NOMO-1 treated with DMSO at 0.1 percent for 48 hours (cell line): Measurements from ENCODE around the gene COL6A3.
A peak's percentile ranks its signal among the peaks of the same experiment; 100 is the strongest.
"Not testable (repeated sequence)": the region's sequence is repeated elsewhere in the genome, so short reads cannot be mapped to it uniquely, and the experiment has no call there.

Source experiments
- DNase-seq: peaks from one replicate; lab custom pipeline; 2025; ENCODE audit not compliant: unreplicated experiment; lab: John Stamatoyannopoulos, UW

Gene COL6A3

DNA sequence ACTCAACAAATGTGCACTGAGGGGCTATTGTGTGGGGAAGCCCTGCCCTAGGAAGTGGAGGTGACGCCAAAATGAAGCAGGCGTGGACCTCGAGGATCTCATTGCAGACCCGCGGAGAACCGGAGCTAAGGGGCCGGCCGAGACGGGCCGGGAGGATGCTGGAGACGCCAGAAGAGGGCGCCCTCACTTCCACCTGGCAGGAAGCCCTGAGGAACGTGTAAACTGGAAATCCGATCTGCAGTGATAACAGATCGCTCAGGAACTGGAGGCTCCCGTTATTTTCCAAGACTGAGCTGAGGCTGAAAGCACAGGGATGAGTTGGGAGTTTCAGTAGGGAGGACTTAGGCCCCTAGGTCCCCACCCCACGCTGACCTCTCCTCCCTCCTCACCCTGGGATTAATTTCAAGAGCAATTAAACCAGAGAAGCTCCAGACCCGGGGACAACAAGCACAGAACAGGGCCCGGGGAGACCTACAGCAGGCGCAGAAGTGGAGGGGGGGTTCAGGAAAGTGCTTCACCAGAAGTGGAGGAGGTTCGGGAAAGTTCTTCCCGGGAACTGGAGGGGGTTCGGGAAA lies 7.7 kb upstream of the COL6A3 start:
- DNase-seq, result peak; percentile 45

GRCh38 chr2:237418300-237418699 lies 4.3 kb upstream of the COL6A3 start:
- DNase-seq, result no peak

- DNase-seq, result no peak
These were observed 782 bp downstream of the COL6A3 start for GRCh38 chr2:237412988-237413776.

GRCh38 chr2:237412646-237412987 lies 1.3 kb downstream of the COL6A3 start:
- DNase-seq, result no peak

- DNase-seq, result no peak
These were observed 2.1 kb downstream of the COL6A3 start for GRCh38 chr2:237411683-237412423.

DNA sequence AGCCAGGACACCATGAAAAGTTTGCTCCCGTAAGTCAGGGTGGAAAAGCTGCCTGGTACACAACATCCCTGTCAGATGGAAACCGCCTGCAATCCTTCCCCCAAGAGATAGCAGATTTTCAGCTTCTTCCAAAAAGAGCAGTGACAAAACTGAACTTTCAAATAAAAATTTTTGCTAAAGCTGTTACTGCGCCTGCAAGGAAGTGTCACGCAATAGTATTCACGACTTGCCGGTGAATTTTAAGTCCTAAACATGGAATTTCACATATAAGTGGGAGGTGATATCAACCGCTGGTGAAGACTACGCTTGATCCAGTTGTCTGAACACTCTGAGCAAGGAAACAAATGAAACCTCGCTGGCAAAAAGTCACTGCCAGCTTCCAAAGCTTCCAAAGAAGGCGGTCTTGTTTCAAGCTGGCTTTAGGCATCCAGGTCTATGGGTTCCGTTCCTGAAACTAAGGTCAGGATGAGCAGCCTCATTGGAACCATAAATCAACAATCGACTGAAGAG lies 2.8 kb downstream of the COL6A3 start:
- no peak for DNase-seq

DNA sequence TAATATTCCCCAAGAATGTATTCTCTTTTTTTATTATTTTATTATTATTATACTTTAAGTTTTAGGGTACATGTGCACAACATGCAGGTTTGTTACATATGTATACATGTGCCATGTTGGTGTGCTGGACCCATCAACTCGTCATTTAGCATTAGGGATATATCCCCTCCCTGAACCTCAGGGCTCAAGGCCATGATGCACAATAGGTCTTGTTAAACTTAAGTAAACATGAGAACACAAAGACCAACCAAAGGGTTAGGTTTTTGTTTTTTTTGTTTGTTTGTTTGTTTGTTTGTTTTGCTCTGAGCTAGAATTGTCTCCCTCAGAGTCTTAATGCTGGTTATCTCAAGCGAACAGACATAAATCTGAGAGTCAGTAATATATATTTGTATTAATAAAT lies 4.7 kb downstream of the COL6A3 start:
- DNase-seq, result not testable (repeated sequence)

- DNase-seq, result no peak
These were observed 5.5 kb downstream of the COL6A3 start for GRCh38 chr2:237408335-237409000.

- DNase-seq, result no peak
These were observed 6.3 kb downstream of the COL6A3 start for GRCh38 chr2:237407700-237408099.

- DNase-seq, result no peak
These were observed 7.5 kb downstream of the COL6A3 start for GRCh38 chr2:237406371-237406895.

- no peak for DNase-seq
These were observed 8.4 kb downstream of the COL6A3 start for GRCh38 chr2:237405605-237406004.

DNA sequence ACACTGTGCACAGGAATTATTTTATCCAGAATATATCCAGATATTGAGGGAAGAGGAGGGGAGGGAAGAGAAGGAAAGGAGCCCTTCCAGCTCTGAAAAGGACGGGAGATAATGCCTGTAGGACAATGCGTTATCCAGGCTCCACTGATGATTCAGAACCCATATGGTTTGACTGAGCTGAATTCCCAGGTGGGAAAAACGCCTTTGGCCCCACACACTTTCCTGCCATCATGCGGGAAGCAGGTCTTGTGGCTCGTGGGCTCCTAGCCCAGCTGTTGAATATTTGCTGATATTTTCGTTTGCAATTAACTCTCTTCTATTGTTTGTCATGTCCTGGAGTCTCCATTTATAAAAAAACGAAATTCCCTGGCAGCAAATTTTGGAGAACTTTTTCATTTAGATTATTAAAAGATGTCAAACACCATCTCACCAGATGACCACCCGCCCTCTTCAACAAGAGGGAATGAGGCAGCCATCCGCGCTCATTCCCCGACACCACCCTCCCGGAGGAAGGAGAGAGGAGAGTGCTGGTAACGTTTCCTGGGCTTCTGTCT lies 8.9 kb downstream of the COL6A3 start:
- DNase-seq, result no peak

DNA sequence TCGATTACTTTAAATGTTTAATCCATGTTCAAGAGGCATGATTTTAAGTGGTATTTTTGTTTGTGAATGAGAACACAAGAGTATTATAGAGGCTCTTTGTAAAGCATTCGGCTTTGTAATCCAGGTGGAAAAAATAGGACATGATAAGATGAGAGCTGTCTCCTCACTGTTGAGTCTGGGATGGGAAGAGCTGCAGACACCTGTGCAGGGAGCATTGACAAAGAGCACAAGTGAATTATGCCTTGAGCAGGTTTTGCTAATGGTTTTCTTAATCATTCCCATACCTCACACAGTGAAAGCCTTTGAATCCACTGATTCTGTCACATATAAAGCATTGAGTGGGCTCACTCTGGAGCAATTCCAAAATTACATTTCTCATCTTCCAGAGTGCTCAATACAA lies 9.6 kb downstream of the COL6A3 start:
- no peak for DNase-seq

- no peak for DNase-seq
These were observed 10.7 kb downstream of the COL6A3 start for GRCh38 chr2:237403024-237403882.

DNA sequence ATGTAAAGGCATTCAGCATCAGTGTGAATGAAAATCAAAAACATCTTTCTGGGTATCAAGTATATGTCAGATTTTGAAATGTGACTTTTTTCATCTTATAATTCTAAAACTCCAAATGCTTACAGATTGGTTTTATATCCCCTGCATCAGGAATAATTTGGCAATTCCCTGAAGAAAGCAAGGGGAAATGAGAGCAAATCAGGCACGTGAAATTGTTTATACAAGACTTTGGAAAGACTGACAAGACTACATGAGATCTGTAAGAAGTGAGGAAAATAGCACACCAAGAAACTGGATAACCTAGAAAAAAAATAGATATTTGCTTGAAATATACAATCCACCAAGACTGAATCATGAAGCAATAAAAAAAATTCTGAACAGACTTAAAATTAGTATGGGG lies 13.8 kb downstream of the COL6A3 start:
- no peak for DNase-seq

GRCh38 chr2:237397072-237397471 lies 16.9 kb downstream of the COL6A3 start:
- no peak for DNase-seq

DNA sequence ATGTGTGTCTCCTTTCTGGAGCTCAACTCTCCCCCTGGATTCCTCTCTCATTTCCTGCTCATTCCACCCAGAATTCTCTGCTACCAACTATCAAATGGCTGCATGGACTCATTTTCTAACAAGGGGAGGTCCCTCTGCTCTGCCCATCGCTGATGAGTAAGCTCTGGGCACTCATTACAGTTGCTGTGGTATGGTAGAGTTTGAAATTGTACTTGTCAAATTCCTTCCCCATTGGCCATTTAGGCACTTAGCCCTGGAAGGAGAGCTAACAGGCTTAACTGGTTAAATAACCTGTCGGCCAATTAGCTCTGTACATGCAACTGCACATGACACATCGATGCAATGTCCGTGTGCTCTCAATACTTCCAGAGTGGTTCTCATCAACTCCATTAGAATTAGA lies 20.4 kb downstream of the COL6A3 start:
- DNase-seq, result no peak

GRCh38 chr2:237392186-237392585 lies 21.8 kb downstream of the COL6A3 start:
- DNase-seq, result no peak

DNA sequence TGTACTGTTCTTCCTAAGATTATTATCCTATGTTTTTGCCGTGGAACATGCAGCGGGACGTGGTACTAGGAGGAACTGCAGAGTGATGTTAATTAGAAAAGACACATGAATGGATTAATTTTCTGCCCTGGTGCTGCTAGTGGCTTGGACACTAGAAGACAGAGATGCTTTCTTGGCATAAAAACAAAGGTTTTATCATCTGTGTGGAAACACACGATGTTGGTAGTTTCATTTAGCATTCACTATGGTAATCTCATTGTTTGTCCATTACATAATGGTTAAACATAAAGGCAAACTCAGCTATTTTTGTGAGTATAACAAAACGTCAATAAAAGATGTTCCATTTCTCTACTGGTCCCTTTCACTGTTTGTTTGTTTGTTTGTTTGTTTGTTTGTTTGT lies 22.8 kb downstream of the COL6A3 start:
- DNase-seq, result no peak

- DNase-seq, result no peak
These were observed 23.7 kb downstream of the COL6A3 start for GRCh38 chr2:237390235-237390634.
